Measurements from ENCODE around the gene ZNF432.
"Not testable (repeated sequence)": the region's sequence is repeated elsewhere in the genome, so short reads cannot be mapped to it uniquely, and the experiment has no call there.

- not testable (repeated sequence) for TF ChIP-seq ZSCAN29 (IDR thresholded peaks at IDR 0.05); ZBED1 (IDR thresholded peaks at IDR 0.05; ENCODE audit: borderline replicate concordance); EP300 (IDR thresholded peaks at IDR 0.05; ENCODE audit: borderline replicate concordance in 1 of 2, control insufficient read depth in 1 of 2, low read depth in 2 of 2, low read length in 2 of 2); YY1 (IDR thresholded peaks at IDR 0.05; ENCODE audit: low read depth, low read length); NRF1 (conservative IDR thresholded peaks at IDR 0.05; ENCODE audit: low read depth, low read length); POLR2A (IDR thresholded peaks at IDR 0.05; ENCODE audit: low read depth, low read length); RAD21 (IDR thresholded peaks at IDR 0.05; ENCODE audit: insufficient read depth, low read depth, low read length); EZH2 (IDR thresholded peaks at IDR 0.05; ENCODE audit: borderline replicate concordance, control insufficient read depth, low read depth, low read length); BRCA1 (IDR thresholded peaks at IDR 0.05; ENCODE audit: low read depth, low read length); POLR2AphosphoS5 (IDR thresholded peaks at IDR 0.05; ENCODE audit: low read length); CHD2 (IDR thresholded peaks at IDR 0.05; ENCODE audit: borderline replicate concordance, low read depth, low read length); ESRRA (IDR thresholded peaks at IDR 0.05; ENCODE audit: low read length); MYC (IDR thresholded peaks at IDR 0.05; ENCODE audit: insufficient read depth, insufficient read length, insufficient replicate concordance, low read length, severe bottlenecking)
Measured at GRCh38 chr19:52024478-52024877, 24.2 kb downstream of the ZNF432 start.
